D721Med (cell line): ENCODE measurements around the gene BTBD1.
"Not testable (repeated sequence)": the region's sequence is repeated elsewhere in the genome, so short reads cannot be mapped to it uniquely, and the experiment has no call there.

Experiments
- DNase-seq: peaks from one replicate; pipeline ENCODE4 v3.0.0; 2011; ENCODE audit warnings: low spot score; ENCODE audit not compliant: insufficient read length
- FAIRE-seq: peaks from 2 replicates; lab custom pipeline; 2011; peaks lifted over from hg19 to GRCh38; lab: Jason Lieb, UNC
- TF ChIP-seq, protein P1 (sequence below): IDR thresholded peaks from 2 replicates; pipeline ENCODE4 v1.5.1; 2012; ENCODE audit warnings: mild to moderate bottlenecking, control low read depth; ENCODE audit not compliant: insufficient read depth; ENCODE audit errors: missing control alignments

Gene BTBD1

DNA sequence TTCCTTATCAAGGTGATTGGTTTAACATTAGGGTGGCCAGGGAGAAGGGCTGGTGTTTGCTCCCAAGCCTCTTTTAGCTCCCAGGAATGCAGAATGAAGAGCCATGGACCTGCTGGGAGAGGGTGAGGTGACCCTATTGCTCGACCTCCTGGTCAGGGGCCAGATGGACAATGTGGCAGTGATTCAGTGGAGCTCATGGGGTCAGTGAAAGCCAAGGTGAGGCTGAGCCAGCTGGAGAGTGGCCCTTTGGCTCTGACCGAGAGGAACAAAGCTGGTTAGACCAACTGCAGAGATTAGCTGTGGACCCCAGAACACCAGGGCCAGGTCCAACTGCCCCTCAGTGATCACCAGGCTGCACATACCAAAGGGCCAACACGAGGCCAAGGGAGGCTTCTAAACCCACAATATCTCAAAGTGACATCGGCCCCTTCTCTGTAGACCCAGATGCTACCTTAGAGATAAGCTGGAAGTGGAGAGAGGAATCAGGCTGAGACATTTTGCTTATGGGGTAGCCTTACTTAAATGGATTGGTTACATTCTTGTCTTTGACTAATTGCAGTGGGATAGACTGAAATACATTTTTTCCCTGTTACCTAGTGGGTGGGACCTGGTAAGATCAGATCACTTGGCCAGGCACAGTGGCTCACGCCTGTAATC lies 15.8 kb upstream of the BTBD1 start:
- DNase-seq (no peak), FAIRE-seq (no peak)
- TF ChIP-seq, protein P1, sequence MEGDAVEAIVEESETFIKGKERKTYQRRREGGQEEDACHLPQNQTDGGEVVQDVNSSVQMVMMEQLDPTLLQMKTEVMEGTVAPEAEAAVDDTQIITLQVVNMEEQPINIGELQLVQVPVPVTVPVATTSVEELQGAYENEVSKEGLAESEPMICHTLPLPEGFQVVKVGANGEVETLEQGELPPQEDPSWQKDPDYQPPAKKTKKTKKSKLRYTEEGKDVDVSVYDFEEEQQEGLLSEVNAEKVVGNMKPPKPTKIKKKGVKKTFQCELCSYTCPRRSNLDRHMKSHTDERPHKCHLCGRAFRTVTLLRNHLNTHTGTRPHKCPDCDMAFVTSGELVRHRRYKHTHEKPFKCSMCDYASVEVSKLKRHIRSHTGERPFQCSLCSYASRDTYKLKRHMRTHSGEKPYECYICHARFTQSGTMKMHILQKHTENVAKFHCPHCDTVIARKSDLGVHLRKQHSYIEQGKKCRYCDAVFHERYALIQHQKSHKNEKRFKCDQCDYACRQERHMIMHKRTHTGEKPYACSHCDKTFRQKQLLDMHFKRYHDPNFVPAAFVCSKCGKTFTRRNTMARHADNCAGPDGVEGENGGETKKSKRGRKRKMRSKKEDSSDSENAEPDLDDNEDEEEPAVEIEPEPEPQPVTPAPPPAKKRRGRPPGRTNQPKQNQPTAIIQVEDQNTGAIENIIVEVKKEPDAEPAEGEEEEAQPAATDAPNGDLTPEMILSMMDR, result no peak

DNA sequence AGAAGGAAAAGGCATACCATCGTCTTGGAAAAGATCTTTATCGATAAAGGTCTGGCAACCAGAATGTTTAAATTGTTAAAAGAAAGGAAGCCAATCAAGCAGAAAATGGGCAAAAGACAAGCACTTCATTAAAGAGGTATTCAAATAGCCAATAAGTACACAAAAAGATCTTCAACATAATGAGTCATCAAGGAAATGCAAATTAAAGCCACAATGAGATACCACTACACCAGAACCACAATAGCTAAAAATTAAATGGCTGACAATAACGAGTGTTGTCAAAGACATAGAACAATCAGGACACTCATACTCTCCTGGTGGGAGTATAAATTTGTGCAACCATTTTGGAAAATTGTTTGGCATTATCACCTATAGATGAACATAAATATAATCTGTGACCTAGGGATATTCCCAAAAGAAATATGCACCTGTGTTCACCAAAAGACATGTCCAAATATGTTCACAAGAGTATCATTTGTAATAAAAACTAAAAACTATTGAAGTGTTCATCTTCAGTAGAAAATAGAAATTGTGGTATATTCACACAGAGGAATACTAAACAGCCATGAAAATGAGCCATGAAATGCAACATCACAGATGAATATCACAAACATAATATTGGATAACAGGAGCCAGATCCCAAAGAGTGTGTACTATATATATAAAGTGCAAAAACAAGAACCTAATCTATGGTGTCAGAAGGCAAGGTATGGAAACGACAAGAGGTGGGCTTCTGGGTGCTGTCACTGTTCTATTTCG lies 14.4 kb upstream of the BTBD1 start:
- no peak for DNase-seq
- no peak for FAIRE-seq
- TF ChIP-seq, protein P1, result no peak

DNA sequence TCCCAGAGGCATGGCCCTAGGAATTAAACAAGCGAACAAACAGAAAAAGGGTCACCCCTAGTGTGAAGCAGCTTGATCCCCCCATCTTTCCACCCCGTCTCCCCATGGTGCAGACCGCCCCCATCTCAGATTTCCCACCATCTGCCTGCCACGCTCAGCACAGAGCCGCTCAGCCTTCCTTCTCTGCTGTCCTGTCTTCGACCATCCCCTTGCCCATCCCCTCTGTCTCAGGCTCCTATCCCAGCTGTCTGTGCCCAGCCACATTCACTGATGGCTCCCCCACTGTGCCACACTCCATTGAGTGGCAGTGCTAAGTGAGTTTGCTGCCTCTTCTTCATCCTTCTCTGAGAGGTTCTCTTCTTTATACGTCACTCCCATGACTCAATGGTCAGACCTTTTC lies 11.7 kb upstream of the BTBD1 start:
- FAIRE-seq (no peak), DNase-seq (no peak)
- TF ChIP-seq, protein P1, result no peak

DNA sequence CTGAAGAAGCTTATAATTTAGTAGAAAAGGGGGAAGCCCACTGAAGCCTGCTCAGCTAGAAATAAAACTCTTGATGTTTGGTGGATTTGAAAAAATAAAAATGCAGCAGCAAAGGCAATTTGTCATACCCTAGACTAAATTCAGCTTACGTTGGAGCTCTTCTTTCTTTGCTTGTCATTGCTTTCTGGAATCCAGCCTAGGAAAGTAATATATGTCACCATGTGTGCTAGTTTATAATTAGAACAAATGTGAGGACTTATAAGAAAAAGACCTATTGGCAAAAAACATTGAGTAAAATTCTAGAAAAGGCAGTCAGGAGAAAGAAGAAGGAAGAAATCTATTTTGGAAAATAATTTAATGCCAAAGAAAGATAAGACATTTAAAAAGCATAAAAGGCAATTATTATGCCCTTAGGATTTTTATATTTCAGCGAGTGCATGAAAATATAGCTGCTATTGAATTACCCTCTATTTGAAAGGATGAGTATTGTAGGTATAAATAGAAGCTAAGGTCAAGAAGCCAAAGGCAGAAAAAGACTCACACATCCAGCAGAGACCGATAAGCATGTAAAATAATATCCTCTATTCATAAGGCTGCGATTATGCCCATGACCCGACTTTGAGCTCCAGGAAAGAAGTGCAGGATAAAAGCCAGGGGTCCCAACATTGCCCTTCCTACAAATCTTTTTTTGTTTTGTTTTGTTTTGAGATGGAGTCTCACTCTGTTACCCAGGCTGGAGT lies 10.6 kb upstream of the BTBD1 start:
- TF ChIP-seq, protein P1, result no peak
- DNase-seq (no peak), FAIRE-seq (no peak)

DNA sequence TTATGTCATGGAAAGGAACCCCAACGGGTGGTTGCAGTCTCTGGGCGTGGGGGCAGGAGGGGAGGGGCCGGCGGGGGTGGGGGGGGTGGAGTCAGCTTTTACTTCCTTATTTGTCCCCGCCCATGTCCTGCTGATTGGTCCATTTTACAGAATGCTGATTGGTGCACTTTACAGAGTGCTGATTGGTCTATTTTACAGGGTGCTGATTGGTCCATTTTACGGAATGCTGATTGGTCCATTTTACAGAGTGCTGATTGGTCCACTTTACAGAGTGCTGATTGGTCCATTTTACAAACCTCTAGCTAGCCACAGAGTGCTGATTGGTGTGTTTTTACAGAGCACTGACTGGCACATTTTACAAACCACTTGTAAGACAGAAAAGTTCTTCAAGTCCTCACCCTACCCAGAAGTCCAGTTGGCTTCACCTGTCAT lies 2.2 kb upstream of the BTBD1 start:
- DNase-seq, FAIRE-seq: not testable (repeated sequence)

DNA sequence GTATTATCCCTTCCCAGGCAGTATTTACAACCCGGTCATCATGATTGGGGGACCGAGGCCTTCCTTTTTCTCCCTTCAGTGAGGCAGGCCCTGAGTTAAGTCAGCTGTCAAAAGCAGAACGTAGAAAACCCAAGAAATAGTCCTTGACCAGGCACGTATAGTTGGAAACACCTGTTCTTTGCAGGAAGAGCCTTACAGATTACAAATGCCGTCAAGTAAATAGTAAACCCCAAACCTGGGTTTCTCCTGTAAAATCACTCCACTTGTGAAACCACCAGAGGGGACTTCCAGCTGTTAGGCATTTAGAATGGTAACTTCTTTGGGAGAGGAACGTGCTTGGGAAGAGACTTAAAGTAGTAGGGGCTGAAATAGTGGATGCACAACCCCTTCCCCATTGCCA lies 1.0 kb upstream of the BTBD1 start:
- FAIRE-seq (no peak), DNase-seq (no peak)
- TF ChIP-seq, protein P1, result no peak

DNA sequence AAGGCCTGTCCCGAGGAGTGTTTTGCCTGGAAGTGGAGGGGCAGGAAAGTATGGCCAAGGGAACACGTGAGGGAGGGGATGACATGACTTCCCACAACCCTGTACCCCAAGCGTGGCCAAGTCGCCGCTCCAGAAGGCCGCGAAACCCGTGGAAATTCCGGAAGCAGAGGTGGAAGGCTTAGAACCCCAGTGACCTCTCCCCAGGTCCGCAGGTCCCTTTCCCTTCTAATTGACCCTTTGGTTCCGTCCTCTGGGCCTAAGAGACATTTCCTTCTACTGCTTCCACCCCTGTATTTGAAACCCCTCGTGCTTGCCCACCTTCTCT lies 548 bp upstream of the BTBD1 start:
- TF ChIP-seq, protein P1, result no peak
- no peak for DNase-seq
- no peak for FAIRE-seq
